ENCODE measurements around the gene AREL1.

GRCh38 chr14:74698465-74698864 is 14.4 kb downstream of the AREL1 start:
- TF ChIP-seq EZH2phosphoT487 (IDR thresholded peaks at IDR 0.05; ENCODE audit: insufficient read depth, low read depth), result no peak
- TF ChIP-seq EZH2 (IDR thresholded peaks at IDR 0.05; ENCODE audit: insufficient read depth, poor library complexity, severe bottlenecking), result no peak
